Gastroesophageal sphincter (tissue), 3 donors: ENCODE measurements around the gene RAB7A.

Source experiments
- EP300 ChIP-seq: sonication (generic); formaldehyde crosslinking; IDR thresholded peaks from one replicate; pipeline ENCODE4 v1.6.1; 2017; ENCODE audit warnings: antibody characterized with exemption, mild to moderate bottlenecking
- POLR2AphosphoS5 ChIP-seq: sonication (generic); formaldehyde crosslinking; IDR thresholded peaks from one replicate; pipeline ENCODE4 v1.6.1; 2017; ENCODE audit warnings: antibody characterized with exemption
- TF ChIP-seq, protein P1 (sequence below), 4 experiments: fragments of 200-600 bp in 2 of 4; fragments of 450-650 bp in 2 of 4; sonication (generic) in 1 of 4; IDR thresholded peaks; one replicate each; pipeline ENCODE4 v1.5.1; 2017 to 2019; ENCODE audit warnings: antibody characterized with exemption in 4 of 4, mild to moderate bottlenecking in 2 of 4, moderate library complexity in 2 of 4

DNA sequence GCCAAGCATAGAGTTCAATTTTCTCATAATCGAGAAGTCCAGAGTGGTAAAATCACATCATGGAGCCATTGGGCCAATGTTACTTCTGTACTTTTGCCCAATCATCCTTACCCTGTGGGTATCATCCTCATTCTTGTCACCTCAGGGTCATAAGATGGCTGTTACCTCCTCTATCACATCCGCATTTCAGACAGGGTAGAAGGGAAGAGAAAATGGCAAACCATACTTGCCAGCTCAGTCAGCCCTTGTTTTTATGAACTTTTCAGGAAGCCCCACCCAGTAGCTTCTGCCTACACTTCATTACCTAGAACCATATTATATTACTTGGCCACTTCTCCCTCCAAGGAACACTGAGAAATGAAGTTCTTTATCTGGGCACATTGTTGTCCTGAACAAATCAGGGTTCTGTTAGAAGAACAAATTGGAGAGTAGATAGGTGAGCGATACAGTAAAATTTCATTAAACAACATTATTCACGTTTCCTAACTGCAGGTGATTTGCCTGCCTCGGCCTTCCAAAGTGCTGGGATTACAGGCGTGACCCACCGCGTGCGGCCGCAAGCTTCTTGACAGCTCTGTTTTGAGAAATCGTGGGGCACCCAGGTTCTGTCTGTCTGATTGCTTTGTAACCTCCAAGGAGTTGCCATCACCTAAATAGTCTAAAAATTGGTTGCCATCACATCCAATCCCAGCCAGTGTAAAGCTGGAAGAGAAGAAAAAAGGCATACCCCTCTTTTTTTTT lies 40.8 kb upstream of the RAB7A start:
- TF ChIP-seq, protein P1, sequence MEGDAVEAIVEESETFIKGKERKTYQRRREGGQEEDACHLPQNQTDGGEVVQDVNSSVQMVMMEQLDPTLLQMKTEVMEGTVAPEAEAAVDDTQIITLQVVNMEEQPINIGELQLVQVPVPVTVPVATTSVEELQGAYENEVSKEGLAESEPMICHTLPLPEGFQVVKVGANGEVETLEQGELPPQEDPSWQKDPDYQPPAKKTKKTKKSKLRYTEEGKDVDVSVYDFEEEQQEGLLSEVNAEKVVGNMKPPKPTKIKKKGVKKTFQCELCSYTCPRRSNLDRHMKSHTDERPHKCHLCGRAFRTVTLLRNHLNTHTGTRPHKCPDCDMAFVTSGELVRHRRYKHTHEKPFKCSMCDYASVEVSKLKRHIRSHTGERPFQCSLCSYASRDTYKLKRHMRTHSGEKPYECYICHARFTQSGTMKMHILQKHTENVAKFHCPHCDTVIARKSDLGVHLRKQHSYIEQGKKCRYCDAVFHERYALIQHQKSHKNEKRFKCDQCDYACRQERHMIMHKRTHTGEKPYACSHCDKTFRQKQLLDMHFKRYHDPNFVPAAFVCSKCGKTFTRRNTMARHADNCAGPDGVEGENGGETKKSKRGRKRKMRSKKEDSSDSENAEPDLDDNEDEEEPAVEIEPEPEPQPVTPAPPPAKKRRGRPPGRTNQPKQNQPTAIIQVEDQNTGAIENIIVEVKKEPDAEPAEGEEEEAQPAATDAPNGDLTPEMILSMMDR (IDR thresholded peaks at IDR 0.05): no peak
- TF ChIP-seq POLR2AphosphoS5 (no peak), EP300 (no peak)
